GM11168 (cell line): ENCODE measurements around the gene COLGALT1.
"Not testable (repeated sequence)": the region's sequence is repeated elsewhere in the genome, so short reads cannot be mapped to it uniquely, and the experiment has no call there.

ENCODE experiments used
- in situ Hi-C: fragments of 300-500 bp; cut with MboI; formaldehyde crosslinking; loops from one replicate; pipeline ENCODE4 v1.12.0; 2022; ENCODE audit warnings: low sequenced_read_pairs; ENCODE audit not compliant: unreplicated experiment

COLGALT1 gene

DNA sequence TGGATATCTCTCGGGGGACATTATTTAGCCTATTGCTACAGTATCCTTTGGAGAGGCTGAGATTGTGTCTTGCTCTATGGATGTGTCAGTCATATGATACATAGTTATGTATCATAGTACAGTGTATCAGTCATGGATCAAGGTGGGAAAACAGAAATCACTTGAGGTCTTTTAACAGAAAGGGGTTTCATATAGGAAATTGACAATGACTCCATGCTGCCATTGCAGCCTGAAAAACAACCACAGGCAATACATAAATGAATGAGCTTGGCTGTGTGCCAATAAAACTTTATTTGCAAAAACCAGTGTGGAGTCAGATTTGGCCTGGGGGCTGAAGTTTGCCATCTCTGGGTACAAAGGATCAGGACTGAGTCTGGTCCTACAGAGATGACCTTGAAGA is 35.4 kb downstream of the COLGALT1 start:
- in situ Hi-C loops: no loop called here

DNA sequence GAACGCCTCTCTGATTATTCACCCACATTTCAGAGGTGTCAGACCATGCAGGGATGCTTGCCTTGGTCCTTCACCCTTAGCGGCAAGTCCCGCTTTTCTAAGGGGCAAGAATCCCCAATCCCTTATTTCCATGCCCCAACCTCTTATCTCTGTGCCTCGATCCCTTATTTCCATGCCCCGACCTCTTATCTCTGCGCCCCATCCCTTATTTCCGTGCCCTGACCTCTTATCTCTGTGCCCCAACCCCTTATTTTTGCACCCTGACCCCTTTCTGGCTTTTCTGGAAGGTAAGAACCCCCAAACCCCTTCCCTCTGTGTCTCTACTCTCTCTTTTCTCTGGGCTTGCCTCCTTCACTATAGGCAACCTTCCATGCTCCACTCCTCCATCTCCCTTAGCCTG is 38.8 kb downstream of the COLGALT1 start:
- in situ Hi-C loops: not testable (repeated sequence)

DNA sequence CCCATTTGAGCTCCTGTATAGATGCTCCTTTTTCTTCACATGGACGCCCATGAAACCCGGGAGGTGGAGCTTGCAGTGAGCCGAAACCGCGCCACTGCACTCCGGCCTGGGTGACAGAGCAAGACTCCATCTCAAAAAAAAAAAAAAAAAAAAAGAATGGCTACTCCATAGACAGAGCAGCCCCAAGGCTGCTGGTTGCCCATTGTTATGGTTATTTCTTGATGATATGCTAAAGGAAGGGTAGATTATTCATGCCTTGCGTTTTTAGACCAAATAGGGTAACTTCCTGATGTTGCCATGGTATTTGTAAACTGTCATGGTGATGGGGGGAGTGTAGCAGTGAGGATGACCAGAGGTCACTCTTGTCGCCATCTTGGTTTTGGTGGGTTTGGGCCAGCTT is 42.6 kb downstream of the COLGALT1 start:
- in situ Hi-C loops: not testable (repeated sequence)

DNA sequence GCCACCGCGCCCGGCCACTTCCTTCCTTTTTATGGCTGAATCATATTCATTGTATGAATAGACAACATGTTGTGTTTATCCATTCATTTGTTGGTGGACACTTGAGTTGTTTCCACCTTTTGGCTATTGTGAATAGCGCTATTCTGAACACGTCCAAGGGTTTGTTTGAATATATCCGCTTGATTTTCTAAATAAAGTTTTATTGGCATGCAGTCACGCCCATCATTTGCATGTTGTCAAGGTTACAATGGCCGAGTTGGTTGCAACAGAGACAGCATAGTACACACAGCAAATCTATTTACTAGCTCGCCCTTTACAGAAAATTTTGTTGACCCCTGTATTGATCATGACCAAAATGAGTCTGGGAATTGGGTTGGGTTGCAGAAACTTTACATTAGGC is 43.5 kb downstream of the COLGALT1 start:
- in situ Hi-C loops: no loop called here

DNA sequence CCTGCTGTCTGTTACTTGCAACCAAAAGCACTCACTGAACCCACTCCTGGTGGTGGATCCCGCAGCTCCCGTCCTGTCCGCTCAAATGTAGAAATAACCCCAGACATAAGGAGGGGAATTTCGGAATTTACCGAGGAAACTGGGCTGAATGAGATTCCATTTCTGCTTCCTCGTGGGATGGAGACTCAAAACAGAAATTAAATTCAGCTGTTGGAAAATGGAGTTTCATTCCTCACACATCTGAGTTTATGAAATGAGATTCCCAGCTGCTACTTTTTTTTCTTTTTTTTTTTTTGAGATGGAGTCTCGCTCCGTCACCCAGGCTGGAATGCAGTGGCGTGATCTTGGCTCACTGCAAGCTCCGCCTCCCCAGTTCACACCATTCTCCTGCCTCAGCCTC is 44.3 kb downstream of the COLGALT1 start:
- in situ Hi-C loops: no loop called here

DNA sequence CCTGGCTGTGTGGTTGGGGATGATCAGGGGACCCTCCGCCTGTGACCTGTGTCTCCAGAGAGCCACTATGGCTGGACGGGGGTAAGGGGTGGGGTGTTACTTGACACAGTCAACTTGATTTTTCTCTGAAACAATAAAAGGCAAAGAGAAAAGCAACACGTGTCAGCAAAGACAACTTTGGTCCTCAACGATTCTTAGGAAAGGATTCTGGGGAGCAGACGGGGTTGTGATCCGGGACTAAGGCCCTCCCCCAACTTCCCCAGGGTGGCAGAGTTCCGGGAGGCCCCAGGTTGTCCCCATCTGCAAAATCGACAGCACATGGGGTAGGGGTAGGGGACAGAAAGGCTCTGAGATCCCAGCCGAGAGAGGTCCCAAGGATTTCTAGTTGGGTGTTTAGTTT is 46.2 kb downstream of the COLGALT1 start:
- in situ Hi-C loops: no loop called here

DNA sequence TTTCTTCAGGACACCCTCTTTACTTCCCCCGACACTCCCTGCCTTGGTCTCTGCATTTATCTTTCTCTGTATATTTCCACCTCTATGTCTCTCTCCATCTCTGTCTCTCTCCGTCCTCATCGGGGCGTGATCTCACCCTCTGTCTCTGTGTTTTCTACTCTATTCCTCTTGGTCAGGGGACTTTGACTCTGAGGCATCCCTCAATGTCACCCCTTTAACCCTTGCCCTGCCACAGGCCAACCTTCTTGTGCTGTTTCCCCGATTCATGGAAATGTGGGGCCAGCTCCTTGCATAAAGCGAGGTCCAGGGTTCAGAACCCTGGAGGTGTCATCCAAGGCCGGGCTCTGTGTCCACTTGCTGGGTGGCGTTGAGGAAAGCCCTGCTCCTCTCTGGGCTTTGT is 46.8 kb downstream of the COLGALT1 start:
- in situ Hi-C loops: no loop called here

DNA sequence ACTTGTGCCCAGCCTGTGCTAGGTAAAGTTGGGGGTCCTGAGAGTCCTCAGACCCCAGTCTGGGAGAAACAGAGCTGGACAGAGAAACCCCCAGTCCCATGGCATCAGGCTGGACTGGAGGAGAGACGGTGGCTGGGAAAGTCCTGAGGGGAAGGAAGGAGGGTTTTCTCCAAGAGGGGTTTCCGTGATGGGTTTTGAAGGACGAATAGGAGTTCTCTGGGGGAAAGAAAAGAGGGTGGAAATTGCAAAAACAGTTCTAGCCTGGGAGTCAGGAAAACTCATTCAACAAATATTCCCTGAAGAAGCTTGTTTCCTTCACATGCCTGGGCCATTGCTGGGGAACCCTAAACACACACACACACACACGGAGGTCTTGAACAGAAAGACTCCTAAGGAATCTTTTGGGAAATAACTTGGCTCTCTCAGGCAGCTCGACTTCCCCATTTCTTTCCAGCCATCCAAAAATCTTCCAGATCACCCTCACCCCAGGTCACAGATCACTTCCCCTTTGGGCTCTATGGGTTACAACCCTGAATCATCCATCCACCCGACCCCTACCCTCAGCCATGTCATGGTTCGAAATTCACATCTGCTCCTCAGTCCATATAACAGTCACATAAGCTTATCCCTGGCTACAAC is 47.5 kb downstream of the COLGALT1 start:
- in situ Hi-C loops: no loop called here

DNA sequence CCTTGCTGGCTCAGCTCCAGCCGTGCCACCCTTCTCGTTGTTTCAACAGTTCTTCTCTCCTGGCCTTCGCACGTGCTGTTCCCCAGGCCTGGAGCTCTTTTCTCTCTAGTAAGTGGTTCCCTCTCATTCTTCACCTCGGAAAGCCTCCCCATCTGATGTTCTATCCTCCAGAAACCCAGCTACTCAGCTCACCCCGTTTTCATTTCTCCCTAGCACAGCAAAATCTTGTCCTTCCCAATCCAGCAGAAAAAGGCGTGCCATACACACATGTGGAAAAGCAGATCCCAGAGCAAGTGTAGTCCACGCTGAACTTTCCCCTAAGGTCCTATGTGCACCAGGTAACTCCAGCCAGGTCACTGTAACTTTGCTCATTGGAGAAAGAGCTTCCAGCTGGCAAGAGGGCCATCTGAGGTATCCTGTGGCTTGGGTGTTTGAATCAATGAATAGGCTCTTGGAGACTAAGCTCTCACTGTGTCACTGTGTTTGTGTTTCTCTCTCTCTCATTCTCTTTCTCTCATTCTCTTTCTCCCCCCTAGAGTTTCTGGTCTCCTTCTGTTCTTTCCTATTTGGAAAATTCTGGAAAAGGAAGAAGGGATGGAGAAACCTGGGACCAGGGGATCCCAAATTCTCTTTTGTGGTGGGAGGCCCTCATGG is 49.0 kb downstream of the COLGALT1 start:
- in situ Hi-C loops: no loop called here

DNA sequence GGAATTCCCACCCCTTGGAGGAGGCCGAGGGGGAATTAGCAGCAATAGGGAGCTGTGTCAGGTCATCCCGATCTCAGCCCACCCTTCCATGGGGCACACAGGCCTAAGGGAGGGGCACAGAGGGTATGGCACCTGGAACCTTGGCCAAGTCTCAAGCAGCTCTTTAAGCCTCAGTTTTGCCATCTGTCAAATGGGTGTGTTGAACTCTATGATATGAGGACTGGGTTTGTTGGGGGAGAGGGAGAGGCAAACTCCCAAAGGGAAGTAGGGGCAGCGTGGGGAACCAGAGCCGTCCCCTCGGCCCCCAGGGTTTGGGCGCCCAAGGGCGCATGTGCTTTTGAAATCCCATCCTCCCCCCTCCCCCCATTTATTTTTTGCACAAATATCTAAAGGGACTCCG is 49.7 kb downstream of the COLGALT1 start:
- in situ Hi-C loops: no loop called here

DNA sequence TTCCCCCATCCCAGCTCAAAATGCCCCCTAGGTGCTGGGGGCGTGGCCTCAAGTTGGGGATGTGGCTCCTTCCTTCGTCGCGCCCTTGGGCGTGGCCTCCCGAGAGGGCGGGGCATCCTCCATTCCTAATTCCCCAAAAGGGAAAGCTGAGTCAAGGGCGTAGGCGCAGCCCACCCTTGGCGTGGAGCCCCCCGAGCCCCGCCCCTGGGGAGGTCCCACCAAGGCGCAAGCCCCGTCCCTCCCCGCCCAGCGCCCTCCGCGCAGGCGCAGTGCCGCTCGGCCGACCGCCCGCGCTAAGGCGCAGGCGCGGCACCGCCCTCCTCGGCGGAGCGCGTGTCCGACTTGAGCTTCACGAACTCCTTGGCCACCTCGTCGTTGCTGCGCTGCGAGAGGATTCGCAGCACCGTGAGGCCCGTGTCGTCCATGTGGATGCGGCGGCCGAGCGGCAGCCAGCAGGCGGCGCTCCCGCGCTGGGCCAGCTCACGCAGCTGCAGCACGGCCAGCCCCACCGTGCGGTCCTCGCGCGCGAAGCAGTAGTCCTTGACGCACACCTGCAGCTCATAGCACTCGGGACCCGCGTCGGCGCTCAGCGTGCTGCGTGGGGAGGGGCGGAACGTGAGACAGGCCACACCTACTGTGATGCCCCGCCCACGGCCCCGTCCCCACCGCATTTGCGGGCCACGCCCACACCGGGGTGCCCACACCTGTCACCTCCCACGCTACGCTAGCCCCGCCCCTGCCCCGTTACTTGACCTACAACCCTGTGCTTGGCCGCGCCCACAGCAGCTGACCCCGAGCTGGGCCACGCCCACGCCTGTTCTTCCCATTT is 50.5 kb downstream of the COLGALT1 start:
- in situ Hi-C loops: no loop called here

DNA sequence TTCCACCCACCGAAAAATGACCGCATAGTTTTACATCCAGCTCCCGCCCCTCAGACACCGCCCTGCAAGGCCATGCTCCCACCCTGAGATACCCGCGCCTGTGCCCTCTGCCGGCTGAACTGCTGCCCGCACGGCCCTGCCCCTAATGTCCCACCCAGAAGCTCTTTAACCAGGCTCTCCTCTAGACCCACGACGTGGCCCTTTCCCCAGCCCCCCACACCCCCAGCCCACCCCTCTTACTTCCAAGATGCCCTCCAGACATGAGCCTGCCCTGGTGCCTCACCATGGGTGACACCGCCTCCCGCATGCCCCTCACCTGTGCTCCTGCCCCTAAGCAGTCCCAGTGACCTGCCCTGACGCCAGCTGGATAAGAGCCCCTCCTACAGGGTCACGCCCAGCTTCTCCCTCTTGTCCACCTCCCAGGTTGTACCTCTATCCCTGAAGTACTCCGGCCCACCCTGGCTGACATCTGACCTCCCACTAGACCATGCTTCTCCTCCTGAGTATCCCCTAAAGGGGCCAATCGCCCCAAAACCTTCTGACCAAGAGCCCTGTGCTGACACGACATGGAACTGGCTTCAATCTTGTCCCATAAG is 51.2 kb downstream of the COLGALT1 start:
- in situ Hi-C loops: no loop called here

DNA sequence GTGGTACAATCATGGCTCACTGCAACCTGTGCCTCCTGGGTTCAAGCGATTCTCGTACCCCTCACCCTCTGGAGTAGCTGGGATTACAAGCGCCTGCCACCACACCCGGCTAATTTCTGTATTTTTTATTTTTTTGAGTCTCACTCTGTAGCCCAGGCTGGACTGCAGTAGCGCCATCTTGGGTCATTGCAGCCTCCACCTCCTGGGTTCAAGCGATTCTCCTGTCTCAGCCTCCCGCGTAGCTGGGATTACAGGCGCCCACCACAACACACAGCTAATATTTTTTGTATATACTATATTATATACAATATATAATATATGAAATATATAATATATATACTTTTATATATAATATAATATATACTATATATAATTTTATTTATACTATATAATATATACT is 52.5 kb downstream of the COLGALT1 start:
- in situ Hi-C loops: no loop called here

DNA sequence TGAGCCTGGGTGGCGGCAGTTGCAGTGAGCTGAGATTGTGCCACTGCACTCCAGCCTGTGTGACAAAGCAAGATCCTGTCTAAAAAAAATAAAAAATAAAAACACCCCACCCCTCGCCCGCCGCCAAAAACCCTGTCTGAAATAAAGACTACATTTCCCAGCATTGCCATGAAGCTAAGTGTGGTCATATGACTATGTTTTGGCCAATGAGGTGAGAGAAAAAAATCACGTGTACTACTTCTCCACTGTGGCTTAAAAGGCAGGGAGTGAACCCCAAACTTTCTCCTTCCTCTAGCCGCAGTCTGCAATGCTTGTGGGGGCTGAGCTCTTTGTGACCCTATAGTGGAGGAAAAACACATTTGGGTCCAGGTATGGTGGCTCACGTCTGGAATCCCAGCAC is 54.9 kb downstream of the COLGALT1 start:
- in situ Hi-C loops: no loop called here

DNA sequence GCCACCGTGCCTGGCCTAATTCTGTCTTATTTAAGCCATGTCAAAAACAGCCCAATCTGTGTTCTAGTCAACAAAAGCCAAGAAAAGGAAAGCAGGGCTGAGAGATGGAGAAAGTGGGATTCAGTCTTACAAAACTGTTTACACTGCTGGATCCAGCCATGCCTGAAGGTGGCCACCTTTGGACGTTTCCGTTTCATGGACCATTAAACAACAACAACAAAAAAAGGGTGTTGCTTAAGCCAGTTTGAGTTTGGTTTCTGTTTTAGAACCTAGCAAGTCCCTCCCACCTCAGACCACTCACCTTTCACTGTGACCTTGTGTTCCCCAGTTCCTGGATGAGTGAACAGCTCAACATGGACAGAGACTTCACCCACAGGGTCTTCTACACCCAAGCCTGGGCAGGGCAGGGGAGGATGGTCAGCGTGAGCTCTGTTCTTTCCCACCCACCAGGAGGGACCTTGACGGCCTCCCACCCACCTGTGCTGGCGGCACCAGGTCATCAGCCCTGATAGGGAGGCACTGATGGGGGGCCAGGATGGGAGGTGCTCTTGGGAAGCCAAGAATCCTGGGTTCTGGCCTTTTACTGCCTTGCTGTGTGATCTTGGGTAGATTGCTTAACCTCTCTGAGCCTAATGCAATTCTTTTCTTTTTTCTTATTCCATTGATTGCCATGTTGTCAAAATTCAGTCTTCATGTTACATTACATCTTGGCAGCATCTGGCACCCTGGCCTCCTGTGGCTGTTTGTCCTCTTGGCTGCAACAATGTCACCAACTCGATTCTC is 56.2 kb downstream of the COLGALT1 start:
- in situ Hi-C loops: no loop called here

DNA sequence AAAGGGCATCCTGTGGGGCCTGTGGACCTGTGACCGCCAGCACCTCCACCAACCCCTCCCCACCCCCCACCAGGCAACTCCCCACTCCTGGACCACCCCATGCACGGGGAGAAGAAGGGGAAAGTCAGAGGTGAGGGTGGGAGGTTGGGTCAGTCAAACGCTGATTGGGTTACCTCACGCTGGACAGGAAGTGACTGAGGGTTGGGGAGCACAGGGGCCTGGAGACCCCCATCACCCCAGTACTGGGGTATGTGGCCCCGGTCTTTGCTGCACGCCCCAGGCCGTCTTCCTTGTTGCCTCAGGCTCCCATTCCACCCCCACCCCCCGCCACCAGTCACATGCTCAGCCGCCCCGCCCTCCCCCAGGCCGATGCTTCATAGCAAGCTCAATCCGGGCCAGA is 59.0 kb downstream of the COLGALT1 start:
- in situ Hi-C loops: no loop called here

DNA sequence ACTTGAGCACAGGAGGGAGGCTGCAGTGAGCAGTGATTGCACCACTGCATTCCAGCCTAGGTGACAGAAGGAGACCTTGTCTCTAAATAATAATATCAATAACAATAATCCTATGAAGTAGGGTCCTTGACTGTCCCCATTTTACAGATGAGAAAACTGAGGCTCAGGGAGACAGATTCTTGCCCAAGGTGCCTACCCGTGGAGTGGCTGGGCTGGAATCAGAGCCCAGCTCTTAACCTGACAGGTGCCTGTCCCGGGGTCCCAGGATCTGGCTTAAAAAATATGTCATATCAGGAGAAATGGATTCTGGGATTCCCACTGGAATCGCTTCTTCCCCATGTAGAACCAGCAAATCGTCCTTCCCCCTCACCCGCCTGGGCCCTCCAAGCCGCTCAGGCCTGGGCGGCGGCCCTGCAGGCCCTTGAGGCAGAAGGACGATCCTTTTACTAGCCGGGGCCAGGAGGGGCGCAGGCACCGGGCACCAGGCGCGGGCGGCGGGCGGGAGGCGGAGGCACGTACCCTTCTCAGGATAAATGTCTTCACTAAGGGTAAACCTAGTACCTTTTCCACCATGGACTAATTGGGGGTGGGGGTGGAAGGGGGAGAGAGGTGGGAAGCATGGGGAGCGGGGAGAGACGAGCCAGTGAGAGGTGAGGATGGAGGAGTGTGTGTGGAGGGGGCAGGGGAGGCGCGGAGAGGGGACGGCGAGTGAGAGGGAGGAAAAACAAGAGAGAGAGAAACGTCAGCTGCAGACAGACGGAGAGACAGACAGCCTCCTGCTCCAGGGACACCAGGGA is 60.6 kb downstream of the COLGALT1 start:
- in situ Hi-C loops: no loop called here

DNA sequence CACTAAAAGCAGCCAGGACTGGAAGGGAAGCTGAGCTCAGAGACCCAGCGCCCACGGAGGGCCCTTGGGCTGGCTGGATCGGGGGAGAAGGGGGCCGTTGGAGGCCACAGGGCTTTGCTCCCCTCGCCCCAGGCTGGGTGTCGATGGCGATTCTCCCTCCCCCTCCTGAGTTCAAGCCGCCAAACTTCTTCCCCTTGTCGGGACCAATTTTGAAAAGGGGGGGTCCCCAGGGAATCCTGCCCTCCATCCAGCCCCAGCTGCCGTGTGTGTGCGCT is 61.2 kb downstream of the COLGALT1 start:
- in situ Hi-C loops: no loop called here

DNA sequence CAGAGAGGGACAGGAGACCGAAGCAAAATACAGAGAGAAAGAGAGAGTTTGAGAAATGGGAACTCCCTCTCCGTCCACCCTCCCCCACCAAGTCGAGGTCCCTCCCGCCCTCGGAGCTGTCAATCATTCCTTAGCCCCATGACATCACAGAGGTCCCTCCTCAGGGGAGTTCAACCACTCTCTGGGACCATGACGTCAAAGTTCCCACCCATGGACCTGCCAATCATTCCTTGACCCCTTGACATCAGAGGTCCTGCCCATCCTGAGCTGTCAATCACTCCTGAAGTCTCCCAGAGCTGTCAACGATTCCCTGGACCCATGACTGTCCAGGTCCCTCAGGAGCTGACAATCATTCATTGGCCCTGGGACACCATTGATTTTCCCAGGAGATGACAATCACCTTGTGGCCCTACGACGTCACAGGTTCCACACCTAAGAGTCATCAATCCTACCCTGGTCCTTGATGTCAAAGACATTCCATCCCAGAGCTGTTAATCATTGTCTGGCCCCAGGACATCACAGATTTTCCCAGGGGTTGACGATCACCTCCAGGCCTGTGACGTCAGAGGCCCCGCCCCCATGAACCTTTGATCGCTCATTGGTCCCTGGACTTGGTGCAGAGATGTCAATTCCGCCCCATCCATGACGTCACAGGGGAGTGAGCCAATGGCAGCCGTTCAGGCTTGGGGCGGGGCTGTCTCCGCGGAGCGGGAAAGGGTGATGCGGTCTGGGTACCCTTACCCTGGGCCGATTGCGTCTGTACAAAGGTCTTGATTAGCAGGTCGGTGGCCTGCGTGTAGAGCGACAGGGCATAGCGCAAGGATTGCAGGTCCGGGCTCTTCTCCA is 61.7 kb downstream of the COLGALT1 start:
- in situ Hi-C loops: no loop called here
